IMR-90 (cell line): ENCODE measurements around the gene ACOXL. TPM values are rescaled to one million over a fixed set of nuclear protein-coding genes. Genes with fewer than 3 reads are reported as not detected.

ENCODE experiments used
- ATAC-seq: fragments of 200-7000 bp; cut with Tn5 transposase; 2 replicates; pipeline ENCODE4 v1.9.1; 2020; ENCODE audit warnings: low read depth, mild to moderate bottlenecking, moderate library complexity
- BruUV-seq: library from RNA; stranded (reverse); fragments of 400-500 nt; replicated peaks from 2 replicates; lab custom pipeline; 2021; lab: Mats Ljungman, UMichigan
- CTCF ChIA-PET: fragments of 300-600 bp; formaldehyde crosslinking; extraction: SDS; loops from one replicate; lab custom pipeline; 2021; ENCODE audit warnings: antibody characterized with exemption; lab: Yijun Ruan, JAX
- POLR2A ChIA-PET: fragments of 300-600 bp; sonication (Branson Sonifier 250); formaldehyde crosslinking; loops from one replicate; lab custom pipeline; 2022; ENCODE audit warnings: antibody characterized with exemption; ENCODE audit not compliant: unreplicated experiment; lab: Charles Lee
- DNase-seq: peaks from one replicate; pipeline ENCODE4 v3.0.0; 2013
- H2AFZ ChIP-seq: replicated peaks from 2 replicates; pipeline ENCODE3; 2013; ENCODE audit warnings: low read length, mild to moderate bottlenecking; ENCODE audit not compliant: poor library complexity
- H2AK5ac ChIP-seq: 2 replicates; pipeline ENCODE4 v1.6.1; 2013; ENCODE audit warnings: low read depth, low read length, inconsistent platforms
- H2AK9ac ChIP-seq: replicated peaks from 2 replicates; pipeline ENCODE3; 2013; ENCODE audit warnings: mild to moderate bottlenecking, low read depth, low read length, moderate library complexity; ENCODE audit not compliant: poor library complexity
- H2BK120ac ChIP-seq: 2 replicates; pipeline ENCODE4 v1.6.1; 2013; ENCODE audit warnings: low read depth, low read length, inconsistent platforms
- H2BK15ac ChIP-seq: 3 replicates; pipeline ENCODE4 v1.6.1; 2013; ENCODE audit warnings: low read depth, low read length, inconsistent platforms
- H2BK20ac ChIP-seq: 2 replicates; pipeline ENCODE4 v1.6.1; 2013; ENCODE audit warnings: low read depth, mild to moderate bottlenecking, inconsistent platforms, low read length, moderate library complexity
- H2BK5ac ChIP-seq: 2 replicates; pipeline ENCODE4 v1.6.1; 2013; ENCODE audit warnings: mild to moderate bottlenecking, low read depth, low read length, inconsistent platforms; ENCODE audit not compliant: poor library complexity, severe bottlenecking
- H3K14ac ChIP-seq: replicated peaks from 2 replicates; pipeline ENCODE4 v1.6.1; 2013; ENCODE audit warnings: low read depth, low read length, inconsistent platforms
- H3K18ac ChIP-seq: 2 replicates; pipeline ENCODE4 v1.6.1; 2013; ENCODE audit warnings: low read depth, low read length, control low read depth
- H3K23ac ChIP-seq: 2 replicates; pipeline ENCODE4 v1.6.1; 2013; ENCODE audit warnings: low read depth, low read length, inconsistent platforms
- H3K27ac ChIP-seq: 2 replicates; pipeline ENCODE4 v1.5.1; 2013; ENCODE audit warnings: mild to moderate bottlenecking, control low read depth, low read length; ENCODE audit not compliant: insufficient read depth
- H3K27me3 ChIP-seq: 2 replicates; pipeline ENCODE4 v1.6.1; 2013; ENCODE audit warnings: low read length; ENCODE audit not compliant: control insufficient read depth, insufficient read depth
- H3K36me3 ChIP-seq: 2 replicates; pipeline ENCODE4 v1.6.1; 2013; ENCODE audit warnings: low read length, mixed read lengths; ENCODE audit not compliant: control insufficient read depth, insufficient read depth
- H3K4ac ChIP-seq: 2 replicates; pipeline ENCODE4 v1.6.1; 2013; ENCODE audit warnings: low read depth, low read length, inconsistent platforms
- H3K4me1 ChIP-seq: 2 replicates; pipeline ENCODE4 v1.6.1; 2013; ENCODE audit warnings: low read length, mixed read lengths; ENCODE audit not compliant: control insufficient read depth, insufficient read depth
- H3K4me2 ChIP-seq: 2 replicates; pipeline ENCODE4 v1.6.1; 2013; ENCODE audit warnings: low read depth, mild to moderate bottlenecking, control low read depth, low read length, moderate library complexity
- H3K4me3 ChIP-seq: 2 replicates; pipeline ENCODE4 v1.5.1; 2013; ENCODE audit warnings: low read depth, mild to moderate bottlenecking, control low read depth, low read length, moderate library complexity; ENCODE audit not compliant: insufficient read depth
- H3K56ac ChIP-seq: 2 replicates; pipeline ENCODE4 v1.6.1; 2013; ENCODE audit warnings: low read length, inconsistent platforms; ENCODE audit not compliant: insufficient read depth; ENCODE audit errors: extremely low read depth
- H3K79me1 ChIP-seq, 2 experiments: 2 replicates each; pipeline ENCODE4 v1.6.1; 2013; ENCODE audit warnings: low read length in 2 of 2, inconsistent platforms in 1 of 2, low read depth in 1 of 2
- H3K9ac ChIP-seq: 2 replicates; pipeline ENCODE4 v1.6.1; 2013; ENCODE audit warnings: low read depth, low read length, control low read depth
- H3K9me1 ChIP-seq: 2 replicates; pipeline ENCODE4 v1.6.1; 2013; ENCODE audit warnings: low read length, inconsistent platforms; ENCODE audit not compliant: insufficient read depth
- H3K9me3 ChIP-seq: 2 replicates; pipeline ENCODE4 v1.6.1; 2013; ENCODE audit warnings: low read length; ENCODE audit not compliant: control insufficient read depth, insufficient read depth
- H4K20me1 ChIP-seq: 2 replicates; pipeline ENCODE4 v1.6.1; 2013; ENCODE audit warnings: low read length, inconsistent platforms; ENCODE audit not compliant: insufficient read depth
- H4K5ac ChIP-seq: 2 replicates; pipeline ENCODE4 v1.6.1; 2013; ENCODE audit warnings: mild to moderate bottlenecking, low read depth, low read length, control low read depth
- H4K8ac ChIP-seq, 2 experiments: 2 replicates each; pipeline ENCODE4 v1.6.1; 2013; ENCODE audit warnings: low read depth in 2 of 2, low read length in 2 of 2, control low read depth in 1 of 2, inconsistent platforms in 1 of 2
- H4K91ac ChIP-seq: 2 replicates; pipeline ENCODE4 v1.6.1; 2013; ENCODE audit warnings: low read depth, low read length, inconsistent platforms; ENCODE audit not compliant: insufficient read depth
- CHD1 ChIP-seq: IDR thresholded peaks from 2 replicates; pipeline ENCODE4 v1.6.1; 2012; ENCODE audit warnings: low read depth, low read length, improper control_type of control experiment
- MAFK ChIP-seq: IDR thresholded peaks from 2 replicates; pipeline ENCODE4 v1.6.1; 2012; ENCODE audit warnings: low read depth, low read length, improper control_type of control experiment
- MXI1 ChIP-seq: IDR thresholded peaks from 2 replicates; pipeline ENCODE4 v1.6.1; 2012; ENCODE audit warnings: low read depth, mild to moderate bottlenecking, low read length, moderate library complexity, borderline replicate concordance
- NFE2L2 ChIP-seq: fragments of 150-350 bp; IDR thresholded peaks from 2 replicates; pipeline ENCODE4 v1.6.1; 2016; ENCODE audit warnings: low read depth, mild to moderate bottlenecking, low read length
- RAD21 ChIP-seq: IDR thresholded peaks from 2 replicates; pipeline ENCODE4 v1.6.1; 2012; ENCODE audit warnings: low read length, improper control_type of control experiment
- RFX5 ChIP-seq: IDR thresholded peaks from 2 replicates; pipeline ENCODE4 v1.8.0; 2012; ENCODE audit warnings: low read depth, mild to moderate bottlenecking, low read length, moderate library complexity
- USF2 ChIP-seq: fragments of 150-350 bp; IDR thresholded peaks from 2 replicates; pipeline ENCODE4 v1.6.1; 2017; ENCODE audit warnings: mild to moderate bottlenecking, antibody characterized with exemption, low read length, low read depth
- WGBS, 2 experiments: methylation state at CpG; one replicate each; pipeline versions ENCODE4 v1.1.5 to v1.1.7; 2013; ENCODE audit warnings: missing lambda C conversion rate in 2 of 2; ENCODE audit not compliant: insufficient read length in 1 of 2; ENCODE audit errors: extremely low coverage in 2 of 2; 5-methylcytosine and 5-hydroxymethylcytosine counted together
- dilution Hi-C: fragments of 300-500 bp; cut with HindIII; formaldehyde crosslinking; loops from one replicate; pipeline ENCODE4 v1.14.3; 2018; ENCODE audit warnings: low sequenced_read_pairs; ENCODE audit not compliant: unreplicated experiment
- in situ Hi-C: fragments of 300-500 bp; cut with MboI; formaldehyde crosslinking; loops from 3 replicates; pipeline ENCODE4 v1.14.3; 2019; ENCODE audit warnings: low sequenced_read_pairs, inconsistent platforms, mixed read lengths
- intact Hi-C: fragments of 100-400 bp; cut with micrococcal nuclease; formaldehyde crosslinking; loops from 2 replicates; pipeline ENCODE4 v1.10.0; 2022
- polyA plus RNA-seq, 3 experiments: library from polyadenylated mRNA; depleted of rRNA; stranded (reverse); fragments of >200 nt; gene quantifications; 2 replicates each; pipeline ENCODE4 v1.2.3, GENCODE V29; 2012; ENCODE audit warnings: low replicate concordance in 1 of 3
- total RNA-seq: library from RNA; depleted of rRNA; stranded (reverse); fragments of >200 nt; gene quantifications from 2 replicates; pipeline ENCODE4 v1.2.3, GENCODE V29; 2012

The ACOXL gene
- total and polyA plus RNA-seq, 2 of the 4 experiments (the other 2 are of a cell fraction): not detected

- H3K18ac ChIP-seq: no peak overlapping the region
- CTCF ChIA-PET: interaction anchor here (1.5 kb wide), 1 partner anchor 51 kb away, joined by 3 read pairs; no protein-coding TSS in a partner anchor
- no peak overlapping the region for H3K4ac ChIP-seq
- H3K79me1 ChIP-seq: no peaks in the 10 kb centered on the region
- no peak overlapping the region for H2BK20ac ChIP-seq
- no TSS peak for BruUV-seq
- H2BK120ac ChIP-seq: no peak overlapping the region
- no peak overlapping the region for H3K9ac ChIP-seq
- H4K20me1 ChIP-seq: no peaks in the 10 kb centered on the region
- no peaks in the 10 kb centered on the region for H3K4me1 ChIP-seq
- no peak for TF ChIP-seq NFE2L2
- TF ChIP-seq USF2: no peak
- TF ChIP-seq MAFK: no peak
- no peak for TF ChIP-seq RAD21
- TF ChIP-seq CHD1: no peak
- no peak for TF ChIP-seq MXI1
- TF ChIP-seq RFX5: no peak
- no peak overlapping the region for H3K56ac ChIP-seq
- H2BK15ac ChIP-seq: no peak overlapping the region
- no peaks in the 10 kb centered on the region for H3K9me3 ChIP-seq
- no CpG with 5 or more reads among the region's 2 CpGs for WGBS, 2 experiments
- no peak overlapping the region for H4K5ac ChIP-seq
- ATAC-seq (no peak), DNase-seq (no peak)
- in situ Hi-C loops (no loop called here), dilution Hi-C loops (no loop called here), intact Hi-C loops (no loop called here)
- no peak overlapping the region for H4K91ac ChIP-seq
- POLR2A ChIA-PET: no interaction called here
- H2AK5ac ChIP-seq: no peak overlapping the region
- no peak overlapping the region for H3K4me3 ChIP-seq
- no peaks in the 10 kb centered on the region for H3K36me3 ChIP-seq
- H3K27me3 ChIP-seq: peaks cover 33% of the 10 kb centered on the region
- no peak overlapping the region for H2BK5ac ChIP-seq
- no peak overlapping the region for H4K8ac ChIP-seq
- H3K9me1 ChIP-seq: no peaks in the 10 kb centered on the region
- H2AK9ac ChIP-seq: no peak overlapping the region
- H3K23ac ChIP-seq: no peak overlapping the region
- no peak overlapping the region for H3K4me2 ChIP-seq
- no peak overlapping the region for H3K14ac ChIP-seq
- H2AFZ ChIP-seq: no peak overlapping the region
- H3K27ac ChIP-seq: no peak overlapping the region
Observed at GRCh38 chr2:110863726-110864125, 131.4 kb downstream of the ACOXL start.
